Body of pancreas (tissue), 4 donors: ENCODE data around the gene CTCF.

Experiments used
- CTCF ChIP-seq, 7 experiments: fragments of 450-650 bp in 4 of 7; fragments of 200-600 bp in 3 of 7; sonication (generic) in 3 of 7; IDR thresholded peaks; one replicate each; pipeline ENCODE4 v1.5.1; 2016 to 2019; ENCODE audit warnings: antibody characterized with exemption in 7 of 7
- POLR2A ChIP-seq, 3 donors: fragments of 450-650 bp; IDR thresholded peaks; one replicate each; pipeline ENCODE4 v1.6.1; 2016; ENCODE audit warnings: antibody characterized with exemption in 3 of 3, mild to moderate bottlenecking in 2 of 3

DNA sequence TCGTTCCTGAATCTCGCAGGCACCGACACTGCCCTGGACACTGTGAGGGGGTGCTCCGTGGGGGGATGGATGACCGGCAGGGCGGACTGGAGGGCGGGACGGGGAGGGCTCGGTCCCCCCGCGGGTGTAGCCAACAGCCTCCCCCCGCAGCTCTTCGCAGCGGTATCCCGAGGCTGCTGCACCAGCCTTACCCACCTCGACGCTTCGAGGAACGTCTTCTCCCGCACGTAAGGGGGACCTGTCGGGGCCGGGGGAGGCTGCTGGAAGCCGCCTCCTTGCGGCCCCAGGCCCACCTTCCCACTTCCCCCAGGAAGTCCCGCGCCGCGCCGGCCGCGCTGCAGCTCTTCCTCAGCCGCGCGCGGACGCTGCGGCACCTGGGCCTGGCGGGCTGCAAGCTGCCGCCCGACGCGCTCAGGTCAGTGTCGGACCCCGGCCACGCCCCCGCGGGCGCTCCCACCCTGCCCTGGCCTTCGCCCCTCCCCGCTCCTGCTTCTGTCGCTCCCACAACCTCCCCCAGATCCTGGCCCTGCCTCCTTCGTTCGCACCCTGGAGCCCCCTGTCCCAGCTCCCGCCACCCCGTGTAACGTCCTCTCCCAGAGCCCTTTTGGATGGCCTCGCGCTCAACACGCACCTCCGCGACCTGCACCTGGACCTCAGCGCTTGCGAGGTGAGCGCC lies 85.9 kb downstream of the CTCF start:
- no peak for TF ChIP-seq CTCF (IDR thresholded peaks at IDR 0.05)
- no peak for TF ChIP-seq POLR2A (IDR thresholded peaks at IDR 0.05)
